GM19463 (cell line): Measurements from ENCODE around the gene EFCAB8.
"Not testable (repeated sequence)": the region's sequence is repeated elsewhere in the genome, so short reads cannot be mapped to it uniquely, and the experiment has no call there.

Source experiments
- ATAC-seq: cut with Tn5 transposase; IDR thresholded peaks from one replicate; pipeline ENCODE4 v1.9.1; 2021; ENCODE audit warnings: mild to moderate bottlenecking, moderate library complexity; ENCODE audit not compliant: unreplicated experiment

The EFCAB8 gene

GRCh38 chr20:32946629-32947028 lies 87.9 kb downstream of the EFCAB8 start:
- no peak for ATAC-seq

GRCh38 chr20:32950539-32950938 lies 91.8 kb downstream of the EFCAB8 start:
- not testable (repeated sequence) for ATAC-seq

GRCh38 chr20:32957459-32957858 lies 98.7 kb downstream of the EFCAB8 start:
- ATAC-seq, result no peak

- ATAC-seq, result no peak
Observed at GRCh38 chr20:32958574-32958973, 99.9 kb downstream of the EFCAB8 start.

GRCh38 chr20:32959351-32960221 lies 100.9 kb downstream of the EFCAB8 start:
- ATAC-seq, result no peak

GRCh38 chr20:32960222-32960518 lies 101.4 kb downstream of the EFCAB8 start:
- no peak for ATAC-seq

GRCh38 chr20:32960849-32961731 lies 102.4 kb downstream of the EFCAB8 start:
- ATAC-seq, result no peak

- no peak for ATAC-seq
Observed at GRCh38 chr20:32962053-32962452, 103.3 kb downstream of the EFCAB8 start.

- not testable (repeated sequence) for ATAC-seq
Observed at GRCh38 chr20:32962646-32963045, 103.9 kb downstream of the EFCAB8 start.

- ATAC-seq, result no peak
Observed at GRCh38 chr20:32963176-32963575, 104.5 kb downstream of the EFCAB8 start.

- no peak for ATAC-seq
Observed at GRCh38 chr20:32964575-32964974, 105.9 kb downstream of the EFCAB8 start.

- ATAC-seq, result no peak
Observed at GRCh38 chr20:32965115-32965514, 106.4 kb downstream of the EFCAB8 start.

- no peak for ATAC-seq
Observed at GRCh38 chr20:32965581-32966373, 107.1 kb downstream of the EFCAB8 start.

- no peak for ATAC-seq
Observed at GRCh38 chr20:32966382-32966781, 107.7 kb downstream of the EFCAB8 start.

GRCh38 chr20:32966881-32967781 lies 108.4 kb downstream of the EFCAB8 start:
- ATAC-seq, result no peak

- ATAC-seq, result no peak
Observed at GRCh38 chr20:32967961-32968457, 109.3 kb downstream of the EFCAB8 start.

- ATAC-seq, result no peak
Observed at GRCh38 chr20:32968478-32969241, 109.9 kb downstream of the EFCAB8 start.

- ATAC-seq, result no peak
Observed at GRCh38 chr20:32969356-32970114, 110.8 kb downstream of the EFCAB8 start.
